HG02571 (cell line): ENCODE measurements around the gene HMGB4.

Source experiments
- ATAC-seq: cut with Tn5 transposase; IDR thresholded peaks from one replicate; pipeline ENCODE4 v1.9.1; 2021; ENCODE audit warnings: mild to moderate bottlenecking, moderate library complexity; ENCODE audit not compliant: unreplicated experiment

HMGB4 gene

DNA sequence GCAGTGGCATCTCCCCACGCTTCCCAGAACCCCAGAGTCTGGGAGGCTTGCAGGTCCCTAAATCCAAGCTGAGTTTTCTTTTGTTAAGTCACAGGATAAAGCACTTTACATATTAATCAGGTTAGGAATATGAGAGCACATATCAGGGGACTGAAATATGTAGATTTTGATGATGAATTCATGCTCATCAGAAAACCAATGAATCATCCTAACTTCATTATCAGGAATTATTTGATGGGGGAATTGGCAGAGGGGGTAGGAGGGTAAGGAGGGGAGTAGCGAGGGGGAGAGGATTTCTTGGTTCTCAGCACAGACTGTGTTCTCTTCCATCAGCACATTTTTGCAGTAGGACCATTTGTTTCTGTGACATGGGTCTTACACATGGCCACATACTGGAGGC lies 32.1 kb downstream of the HMGB4 start:
- ATAC-seq, result no peak

DNA sequence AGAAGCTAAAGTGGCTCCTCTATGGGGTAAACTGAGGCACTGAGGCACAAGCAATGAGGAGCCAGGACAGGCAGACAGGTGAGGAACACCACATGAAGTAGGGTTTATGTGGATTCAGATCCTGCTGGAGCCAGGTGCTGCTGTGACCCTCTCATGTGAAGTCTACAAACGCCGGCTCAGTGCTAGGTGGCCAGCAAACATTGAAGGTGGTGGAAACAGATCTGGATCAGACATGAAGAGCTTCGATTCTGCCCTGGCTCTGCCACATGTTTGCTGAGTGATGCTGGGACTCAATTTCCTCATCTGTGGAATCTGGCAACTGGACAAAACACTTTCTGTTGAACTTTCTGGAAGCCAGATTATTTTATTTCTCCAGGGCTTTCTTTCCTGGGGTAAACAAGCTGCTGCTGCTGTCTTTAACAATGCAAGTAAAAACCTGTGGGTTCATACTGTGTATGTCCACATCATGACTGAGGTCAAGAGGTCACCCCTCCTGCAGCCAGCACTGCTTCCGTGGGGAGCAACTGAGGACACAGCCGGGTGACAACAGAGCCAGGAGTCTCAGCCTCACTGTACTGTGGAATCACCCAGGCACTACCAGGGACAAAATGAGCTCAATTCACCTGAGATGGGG lies 33.3 kb downstream of the HMGB4 start:
- no peak for ATAC-seq

DNA sequence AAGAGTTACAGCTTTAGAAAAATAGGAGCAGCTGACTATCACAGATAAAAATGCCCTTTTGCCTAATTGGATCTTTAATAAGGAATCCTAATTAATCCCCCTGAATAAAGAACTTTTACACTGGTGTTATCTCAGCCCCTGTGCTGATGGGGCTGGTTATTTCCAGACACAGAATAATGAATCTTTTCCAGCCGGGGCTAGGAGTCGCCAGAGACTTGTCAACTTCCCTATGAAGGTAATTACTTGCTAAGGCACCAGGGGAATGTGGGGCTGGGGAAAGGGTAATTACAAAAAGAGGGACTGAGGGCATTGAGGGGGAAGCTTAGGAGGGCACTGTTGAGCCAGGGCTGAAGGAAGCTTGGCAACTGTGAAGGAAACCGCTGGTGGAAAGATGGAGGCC lies 34.5 kb downstream of the HMGB4 start:
- no peak for ATAC-seq

DNA sequence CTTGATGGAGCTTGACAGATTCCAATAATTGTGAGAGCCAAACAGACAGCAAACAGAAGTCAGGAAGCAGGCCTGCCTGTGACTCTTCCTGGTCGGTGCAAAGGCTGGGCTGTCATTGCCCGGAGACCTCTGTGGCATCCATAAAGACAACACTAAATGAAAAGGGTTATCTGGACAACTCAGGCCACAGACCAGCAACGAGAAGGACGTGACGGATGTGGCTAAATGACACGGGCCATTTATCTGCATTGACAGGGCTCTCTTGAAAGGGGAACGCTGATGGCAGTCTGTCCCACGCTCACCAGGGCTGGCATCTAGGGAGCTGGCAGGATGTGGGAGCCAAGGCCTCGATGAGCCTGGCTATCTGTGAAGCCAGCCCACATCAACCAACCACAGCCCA lies 35.0 kb downstream of the HMGB4 start:
- no peak for ATAC-seq

DNA sequence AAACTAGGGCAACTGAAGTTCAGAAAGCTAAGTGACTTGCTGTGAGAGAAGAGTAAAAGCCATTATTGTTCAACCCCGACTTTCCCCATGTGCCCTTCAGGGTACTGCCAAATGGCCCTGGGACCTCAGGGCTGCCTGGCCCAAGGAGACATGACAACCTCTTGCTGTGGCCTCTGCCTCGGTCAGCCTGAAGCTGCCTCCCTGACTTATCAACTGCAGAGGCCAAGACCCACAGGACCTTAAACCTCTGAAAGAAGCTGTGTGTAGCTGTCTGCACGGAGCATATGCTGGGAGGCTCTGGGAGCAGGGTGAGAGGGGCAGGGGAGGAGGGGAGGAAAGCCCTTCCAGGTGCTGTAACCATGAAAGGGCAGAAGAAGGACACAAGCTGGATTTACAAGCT lies 35.9 kb downstream of the HMGB4 start:
- ATAC-seq, result no peak

DNA sequence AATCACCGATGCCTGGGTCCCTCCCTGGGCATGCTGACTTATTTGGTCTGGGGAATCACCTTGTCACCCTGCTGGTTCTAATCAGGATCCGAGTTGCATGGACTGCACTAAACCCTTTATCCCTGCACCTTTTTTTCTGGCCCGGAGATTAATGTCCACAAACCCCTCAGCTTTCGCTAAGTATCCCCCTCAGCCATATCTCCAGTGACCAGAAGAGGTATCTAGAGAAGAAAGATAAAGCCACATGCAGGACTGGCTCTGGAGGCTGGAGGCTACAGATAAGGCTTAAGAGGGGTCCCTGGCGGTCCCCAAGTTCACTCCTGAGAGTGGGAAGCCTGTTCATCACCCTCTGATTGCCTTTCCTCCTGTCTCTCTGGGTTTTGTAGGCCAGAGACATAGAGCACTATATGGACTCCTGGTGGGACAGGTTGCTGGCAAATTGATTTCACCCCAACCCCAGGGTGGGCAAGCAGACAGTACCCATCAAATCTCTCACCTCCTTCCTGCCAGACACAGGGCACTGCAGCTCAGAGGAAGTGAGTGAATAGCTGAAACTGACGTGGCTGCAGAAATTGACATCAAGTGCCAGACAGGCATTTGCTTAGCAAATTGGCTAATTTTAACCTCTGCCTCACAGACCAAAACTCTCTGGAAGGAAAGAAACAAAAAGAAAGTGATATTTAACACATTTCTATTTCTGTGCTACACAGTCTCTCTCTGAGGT lies 38.8 kb downstream of the HMGB4 start:
- peak; percentile 78 for ATAC-seq

DNA sequence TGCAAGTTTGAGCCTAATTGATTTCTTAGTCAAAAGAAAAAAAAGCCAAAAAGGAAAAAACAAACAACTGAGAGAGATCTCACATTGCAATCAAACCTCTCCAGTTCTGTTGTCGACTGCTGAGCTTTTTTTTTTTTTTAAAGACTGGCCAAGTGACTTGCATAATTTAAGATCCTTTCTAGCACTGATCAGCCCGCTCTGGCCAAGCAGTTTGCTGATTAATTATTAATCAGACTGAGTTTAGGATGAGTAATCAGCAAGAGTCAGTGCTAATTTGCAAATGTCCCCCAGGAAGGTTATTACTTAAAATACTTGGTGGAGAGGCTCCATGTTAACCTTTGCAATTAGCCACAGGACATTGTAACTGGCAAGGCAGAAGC lies 39.3 kb downstream of the HMGB4 start:
- peak; percentile 45 for ATAC-seq

DNA sequence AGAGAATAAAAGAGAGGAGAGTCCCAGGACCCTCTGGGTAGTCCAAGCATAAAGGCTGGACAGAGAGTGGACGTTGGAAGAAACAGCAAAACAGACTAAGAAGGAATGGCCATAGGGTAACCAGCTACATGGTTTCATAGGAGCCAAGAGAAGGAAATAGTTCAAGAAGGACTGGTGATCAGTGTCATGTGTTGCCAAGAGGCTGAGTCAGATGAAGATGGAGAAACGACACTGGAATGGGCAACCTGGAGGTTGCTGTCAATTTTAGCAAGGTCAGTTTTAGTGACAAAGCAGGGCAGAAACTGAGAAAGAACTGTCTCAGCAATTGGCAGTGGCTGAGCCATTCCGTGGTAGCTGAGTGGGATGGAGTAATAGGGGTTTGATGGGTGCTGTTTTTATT lies 41.4 kb downstream of the HMGB4 start:
- no peak for ATAC-seq

DNA sequence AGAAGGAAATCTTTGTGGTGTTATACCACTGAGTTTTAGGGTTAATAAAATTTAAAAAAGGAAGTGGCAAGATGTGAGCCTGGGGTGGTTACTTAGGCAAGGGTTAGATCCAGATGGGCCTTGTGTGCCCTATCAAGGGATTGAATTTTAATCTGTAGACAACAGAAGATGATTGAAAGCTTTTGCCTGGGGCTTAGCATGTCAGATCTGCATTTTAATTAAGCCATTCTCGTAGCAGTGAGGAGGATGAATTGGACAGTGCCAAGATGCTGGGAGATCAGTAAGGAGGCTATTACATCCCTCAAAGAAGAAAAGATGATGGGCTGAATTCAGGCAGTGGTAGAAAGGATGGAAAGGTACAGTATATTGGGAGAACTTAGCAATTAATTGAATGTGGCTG lies 42.3 kb downstream of the HMGB4 start:
- no peak for ATAC-seq

DNA sequence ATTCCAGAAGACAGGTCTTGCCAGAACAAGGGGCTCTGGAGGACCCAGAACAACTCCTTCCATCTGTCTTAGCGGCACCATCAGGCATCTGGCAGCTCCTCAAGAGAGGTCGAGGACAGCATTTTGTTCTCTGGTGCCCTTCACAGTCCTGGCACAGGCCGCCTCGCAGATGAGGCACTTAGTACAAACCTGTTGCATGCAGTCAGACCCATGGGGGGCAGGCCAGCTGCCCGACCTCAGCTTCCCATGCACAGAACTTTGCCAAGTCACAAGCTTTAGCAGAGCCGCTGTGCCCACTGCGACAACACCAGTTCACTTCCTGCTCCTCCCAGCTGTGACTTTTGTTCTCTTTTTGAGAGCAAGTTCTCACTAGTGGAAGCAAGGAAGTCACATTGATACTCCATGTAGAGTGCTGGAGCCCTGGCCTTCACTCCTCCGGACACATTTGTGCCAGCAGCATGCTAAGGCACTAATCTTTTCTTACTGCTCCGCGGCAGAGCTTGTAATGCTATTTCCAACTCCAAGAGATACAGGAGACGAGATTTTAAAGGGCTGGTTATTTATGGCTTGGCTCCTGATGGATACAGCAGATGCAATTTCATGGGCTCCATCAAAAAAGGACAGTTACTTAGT lies 44.6 kb downstream of the HMGB4 start:
- ATAC-seq, result no peak
